Measurements from ENCODE around the gene TRIM8.
A peak's percentile ranks its signal among the peaks of the same experiment; 100 is the strongest.

TRIM8 gene

GRCh38 chr10:102633287-102633686, 11.0 kb upstream of the TRIM8 start:
- DNase-seq, result no peak

GRCh38 chr10:102633848-102634247, 10.4 kb upstream of the TRIM8 start:
- no peak for DNase-seq

DNA sequence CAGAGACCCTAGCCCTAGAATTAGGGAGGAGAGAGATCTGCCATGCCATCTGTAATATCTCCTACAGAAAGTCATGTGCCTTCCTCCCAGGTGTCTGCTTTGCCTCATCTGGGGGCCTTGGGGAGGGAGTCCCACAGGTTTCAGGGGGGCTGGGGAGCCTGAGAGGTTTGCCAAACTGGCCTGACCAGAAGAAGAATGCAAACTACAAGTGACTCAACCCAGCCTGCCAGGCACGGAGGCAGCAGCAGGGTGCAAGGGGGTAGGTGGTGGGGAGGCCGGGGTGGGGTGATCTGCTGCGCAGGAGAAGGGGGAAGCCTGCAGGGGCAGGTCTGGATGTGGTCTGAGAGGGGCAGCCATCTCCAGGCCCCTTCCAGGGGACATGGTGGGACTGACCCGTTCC, 9.6 kb upstream of the TRIM8 start:
- no peak for DNase-seq

DNA sequence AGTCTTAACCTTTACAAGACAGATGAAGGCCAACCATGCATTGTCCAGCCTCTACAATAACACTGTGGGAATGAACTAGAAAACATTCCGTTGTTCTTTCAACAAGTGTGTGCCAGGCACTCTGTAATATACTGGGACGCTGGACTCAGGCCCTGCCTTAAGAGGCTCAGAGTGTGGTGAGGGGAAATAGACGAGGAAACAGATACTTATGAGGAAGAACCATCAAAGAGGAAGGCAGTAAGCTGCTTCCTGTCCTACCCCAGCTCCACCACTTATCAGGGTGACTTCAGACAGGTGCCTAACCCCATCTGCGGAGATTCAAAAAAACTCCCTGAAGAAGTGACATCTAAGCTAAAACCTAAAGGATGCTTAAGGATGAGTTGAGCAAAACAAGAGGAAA, 8.9 kb upstream of the TRIM8 start:
- no peak for DNase-seq

DNA sequence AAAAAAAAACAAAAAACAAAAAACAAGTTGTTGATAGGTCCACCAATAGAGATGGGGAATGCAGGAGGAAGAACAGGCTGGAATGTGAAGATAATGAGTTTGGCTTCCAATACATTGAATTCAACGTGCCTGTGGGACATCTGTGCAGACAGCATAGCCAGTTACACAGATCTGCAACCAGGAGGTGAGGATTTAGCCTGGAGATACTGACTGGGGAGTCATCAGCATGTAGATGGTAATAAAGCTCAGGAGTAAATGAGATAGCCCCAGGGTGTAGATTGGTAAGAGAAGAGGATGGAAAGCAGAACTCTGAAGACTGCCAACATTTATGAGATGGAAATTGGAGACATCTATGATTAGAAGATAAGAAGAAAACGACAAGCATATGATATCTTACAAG, 4.7 kb upstream of the TRIM8 start:
- no peak for DNase-seq

GRCh38 chr10:102641402-102641801, 2.9 kb upstream of the TRIM8 start:
- DNase-seq, result no peak

DNA sequence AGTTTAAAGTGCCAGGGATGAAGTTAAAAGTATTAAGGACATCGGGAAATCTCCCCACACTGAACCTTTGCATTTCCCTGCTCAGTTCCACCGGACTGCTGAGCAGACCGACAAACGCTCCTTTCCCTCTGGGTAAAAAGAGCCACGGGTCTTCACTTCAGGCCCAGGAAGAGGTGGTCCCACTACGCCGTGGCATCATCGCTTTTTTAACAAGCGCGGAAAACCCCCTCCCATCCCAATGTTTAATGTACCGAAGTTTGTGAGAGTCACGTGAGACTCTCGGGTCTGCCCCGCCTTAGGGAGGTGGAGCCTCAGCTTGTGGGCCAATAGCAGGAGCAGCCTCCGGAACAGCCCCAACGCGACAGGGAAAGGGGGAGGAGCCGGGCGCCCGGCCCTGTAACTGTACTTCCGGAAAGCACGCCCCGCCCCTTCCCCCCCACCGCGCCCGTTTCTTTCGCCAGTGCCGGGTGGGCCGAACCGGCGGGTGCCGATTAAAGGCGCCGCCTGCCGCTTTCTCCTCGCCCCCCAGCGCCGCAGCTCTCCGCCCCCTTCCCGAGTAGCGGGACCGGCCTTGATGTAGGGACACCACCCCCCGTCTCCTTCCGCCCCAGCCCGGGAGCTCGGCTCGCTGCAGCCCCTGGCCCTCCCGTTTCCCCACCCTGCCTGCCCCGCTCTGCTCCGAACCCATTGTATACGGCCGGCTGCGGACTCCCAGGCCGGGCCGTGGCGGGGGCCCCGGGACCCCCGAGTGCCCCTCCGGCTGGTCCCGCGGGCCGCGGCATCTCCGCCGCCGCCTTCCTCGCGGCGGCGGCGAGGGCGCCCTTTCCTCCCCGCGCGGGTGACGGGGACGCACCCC, 2.2 kb upstream of the TRIM8 start:
- peak; percentile 95 for DNase-seq

GRCh38 chr10:102642736-102643335, 1.4 kb upstream of the TRIM8 start:
- peak; percentile 43 for DNase-seq

DNA sequence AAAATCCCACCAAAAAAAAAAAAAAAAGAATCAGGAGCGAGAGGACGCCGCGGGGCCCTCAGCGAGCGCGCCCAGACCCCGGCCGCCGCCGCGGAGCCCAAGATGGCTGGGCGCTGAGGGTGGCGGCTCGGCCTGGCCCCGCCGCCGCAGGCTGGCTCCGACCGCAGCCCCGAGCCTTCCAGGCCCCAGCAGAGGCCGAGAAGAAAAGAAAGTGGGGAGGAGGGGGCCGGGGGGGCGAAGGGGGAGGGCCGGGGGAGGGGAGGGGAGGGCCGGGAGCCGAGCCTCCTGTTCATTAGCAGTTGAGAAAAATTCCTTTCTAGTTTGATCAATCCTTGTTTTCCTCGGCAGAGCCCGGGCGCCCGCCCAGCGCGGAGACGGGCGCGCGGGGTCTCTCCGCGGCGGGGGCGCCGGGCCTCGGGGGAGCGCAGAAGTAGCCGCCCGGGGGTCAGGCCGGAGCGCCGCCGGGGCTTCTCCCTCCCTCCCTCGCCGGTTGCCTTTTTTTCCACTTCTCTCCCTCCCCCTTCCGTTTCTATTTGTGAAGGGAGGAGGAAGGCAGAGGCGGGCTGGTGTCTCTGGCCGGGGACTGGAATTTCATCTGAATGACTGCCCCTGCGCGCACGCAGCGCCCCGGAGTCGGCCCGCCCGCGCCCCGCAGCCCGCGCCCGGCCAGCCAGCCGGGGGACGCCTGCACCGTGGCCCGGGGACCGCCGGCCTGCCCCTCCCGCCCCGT, 778 bp upstream of the TRIM8 start:
- peak; percentile 21 for DNase-seq

DNA sequence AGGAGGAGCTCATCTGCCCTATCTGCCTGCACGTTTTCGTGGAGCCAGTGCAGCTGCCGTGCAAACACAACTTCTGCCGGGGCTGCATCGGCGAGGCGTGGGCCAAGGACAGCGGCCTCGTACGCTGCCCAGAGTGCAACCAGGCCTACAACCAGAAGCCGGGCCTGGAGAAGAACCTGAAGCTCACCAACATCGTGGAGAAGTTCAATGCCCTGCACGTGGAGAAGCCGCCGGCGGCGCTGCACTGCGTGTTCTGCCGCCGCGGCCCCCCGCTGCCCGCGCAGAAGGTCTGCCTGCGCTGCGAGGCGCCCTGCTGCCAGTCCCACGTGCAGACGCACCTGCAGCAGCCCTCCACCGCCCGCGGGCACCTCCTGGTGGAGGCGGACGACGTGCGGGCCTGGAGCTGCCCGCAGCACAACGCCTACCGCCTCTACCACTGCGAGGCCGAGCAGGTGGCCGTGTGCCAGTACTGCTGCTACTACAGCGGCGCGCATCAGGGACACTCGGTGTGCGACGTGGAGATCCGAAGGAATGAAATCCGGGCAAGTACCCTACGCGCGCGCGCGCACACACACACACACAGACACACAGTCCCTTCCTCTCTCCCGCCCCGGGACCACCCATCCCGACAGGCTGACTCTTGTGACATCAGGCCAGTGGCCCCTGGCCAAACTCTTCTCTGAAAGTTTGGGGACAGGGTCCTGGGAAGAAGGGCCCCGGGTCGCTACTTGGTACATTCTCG, 538 bp downstream of the TRIM8 start:
- peak; percentile 74 for DNase-seq

- DNase-seq, result peak; percentile 23
Measured at GRCh38 chr10:102645388-102645740, 1.1 kb downstream of the TRIM8 start.

DNA sequence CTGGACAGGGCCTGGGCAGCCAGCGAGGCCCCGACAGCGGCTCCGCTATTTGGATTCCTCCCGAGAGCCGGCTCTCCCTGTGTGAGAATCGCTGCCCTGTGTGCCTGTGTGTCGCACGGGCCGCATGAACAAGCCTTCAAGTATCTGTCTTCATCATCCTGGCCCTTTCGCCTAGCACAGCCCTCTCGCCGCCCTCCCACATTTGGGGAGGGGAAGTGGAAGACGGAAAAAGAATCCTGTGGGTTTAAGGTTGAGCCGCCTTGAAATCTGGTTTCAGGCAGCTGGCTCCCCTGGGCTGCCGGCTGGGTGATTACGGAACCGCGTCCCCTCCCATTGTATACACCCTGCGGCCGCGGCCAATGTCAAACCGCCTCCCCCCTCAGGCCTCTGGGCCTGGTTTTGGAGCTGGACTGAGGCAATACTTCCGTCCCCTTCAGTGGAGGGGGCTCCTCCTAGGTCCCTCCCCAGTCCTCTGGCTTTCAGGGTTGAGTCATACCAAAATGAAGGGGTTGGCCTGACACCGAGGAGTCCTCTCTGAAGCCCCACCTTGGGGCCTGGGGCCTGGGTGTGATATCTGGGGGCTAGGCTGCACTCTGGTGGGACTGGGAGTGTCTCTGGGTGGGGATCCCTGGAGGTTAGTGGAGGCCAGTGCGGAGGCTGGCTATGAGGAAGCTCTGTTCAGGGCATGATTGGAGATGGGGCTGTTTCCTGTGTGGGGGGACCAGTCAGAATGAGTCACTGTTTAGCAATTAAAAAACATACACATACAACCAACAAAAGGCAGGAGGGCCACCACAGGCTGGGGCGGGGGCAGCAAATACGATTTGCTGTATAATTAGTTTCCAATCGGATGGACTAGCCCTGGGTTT, 1.7 kb downstream of the TRIM8 start:
- DNase-seq, result peak; percentile 59

GRCh38 chr10:102646610-102647442, 2.5 kb downstream of the TRIM8 start:
- DNase-seq, result peak; percentile 27

DNA sequence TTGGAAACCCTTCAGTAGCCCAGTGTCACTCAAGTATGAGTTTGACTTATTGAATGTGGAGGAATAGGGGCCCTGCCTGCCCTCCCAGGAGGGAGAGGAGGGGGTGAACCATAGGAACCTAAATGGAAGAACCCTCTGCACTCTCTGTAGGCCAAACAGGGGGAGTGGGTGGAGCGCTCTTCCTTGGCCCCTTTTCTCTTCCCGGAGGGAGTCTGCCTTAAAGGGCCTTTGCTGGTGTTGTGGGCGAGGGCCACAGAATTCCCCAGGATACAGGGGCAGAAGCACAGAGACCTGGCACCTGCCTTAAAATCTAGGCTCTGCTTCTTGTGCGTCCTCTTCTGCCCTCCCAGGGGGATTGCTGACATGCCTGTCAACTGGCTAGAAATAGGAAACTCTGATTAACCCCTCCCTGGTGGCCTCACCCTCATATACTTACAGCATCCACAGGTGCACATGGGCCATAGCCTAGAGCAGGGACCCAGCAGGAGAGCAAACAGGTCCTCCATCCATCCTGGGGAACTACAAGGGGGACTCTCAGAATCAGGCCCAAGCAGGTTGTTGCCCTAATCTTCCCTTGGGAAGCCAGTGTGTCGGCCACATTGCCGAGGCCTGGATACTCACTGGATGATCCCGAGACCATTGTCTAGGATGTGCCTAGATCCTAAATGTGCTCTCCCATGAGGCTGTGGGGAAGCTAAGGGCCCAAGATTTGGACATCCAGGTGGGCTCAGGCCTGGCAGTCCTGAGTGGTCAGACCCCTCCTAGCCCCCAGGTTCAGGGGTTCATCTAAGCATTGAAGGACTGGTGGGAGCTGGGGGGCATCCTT, 3.4 kb downstream of the TRIM8 start:
- DNase-seq, result no peak

- no peak for DNase-seq
Measured at GRCh38 chr10:102648269-102648888, 4.1 kb downstream of the TRIM8 start.

DNA sequence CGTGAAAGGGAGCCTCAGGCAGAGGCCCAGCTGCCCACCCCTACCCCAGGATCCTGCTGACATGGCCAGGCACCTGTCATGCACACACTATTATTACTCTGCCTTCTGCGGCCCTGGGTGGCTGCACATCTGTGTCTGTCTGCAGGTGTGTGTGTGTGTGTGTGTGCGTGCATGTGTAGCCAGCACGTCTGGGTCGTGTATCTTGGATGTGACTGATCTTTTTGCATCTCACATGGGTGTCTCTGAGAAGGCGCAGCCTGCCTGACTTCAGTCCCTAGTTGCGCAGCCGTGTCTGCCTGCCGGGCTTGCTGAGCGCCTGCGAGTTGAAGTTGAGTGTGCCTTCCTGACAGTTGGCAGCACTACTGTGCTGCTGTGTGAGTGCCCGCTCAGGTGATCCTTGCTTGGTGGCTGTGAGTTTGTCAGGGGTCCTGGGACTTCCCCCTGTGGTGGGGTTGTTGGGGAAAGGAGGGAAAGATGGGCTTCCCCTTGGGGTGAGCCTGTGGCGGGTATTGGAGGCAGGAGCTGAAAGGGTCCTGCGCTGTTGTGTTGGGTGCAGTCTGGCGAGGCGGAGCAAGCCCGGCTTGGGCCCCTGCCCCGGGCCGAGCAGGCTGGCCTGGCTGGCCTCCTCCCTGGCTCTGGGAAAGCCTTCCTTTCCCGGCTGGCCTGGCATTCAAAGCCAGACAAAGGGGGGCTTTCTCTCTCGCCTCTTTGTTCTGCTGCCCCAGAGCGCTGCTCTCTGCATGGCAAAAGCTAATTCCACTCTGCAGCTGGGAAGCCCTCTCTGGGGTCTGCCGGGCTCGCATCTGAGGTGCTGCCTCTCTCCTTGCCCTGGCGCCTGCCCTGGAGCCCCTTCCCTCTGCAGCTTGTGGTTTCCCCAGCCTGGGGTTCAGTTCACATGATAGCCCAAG, 4.9 kb downstream of the TRIM8 start:
- peak; percentile 30 for DNase-seq

GRCh38 chr10:102649797-102650654, 5.7 kb downstream of the TRIM8 start:
- DNase-seq, result no peak

Measured in activated CD4-positive, alpha-beta T cell treated with anti-CD3 and anti-CD28 coated beads for 1 hour (primary cell).